IPS-18c (cell line): Measurements from ENCODE around the gene TRABD.
"Not testable (repeated sequence)": the region's sequence is repeated elsewhere in the genome, so short reads cannot be mapped to it uniquely, and the experiment has no call there.

Experiments used
- H3K4me3 ChIP-seq: 2 replicates; pipeline ENCODE4 v1.7.0; 2013; ENCODE audit warnings: low read depth, mild to moderate bottlenecking, low read length, moderate library complexity; ENCODE audit not compliant: insufficient read depth
- H3K9me3 ChIP-seq: one replicate; pipeline ENCODE4 v1.6.1; 2013; ENCODE audit warnings: mild to moderate bottlenecking, low read length, moderate library complexity; ENCODE audit not compliant: control insufficient read depth, insufficient read depth

The TRABD gene

GRCh38 chr22:50185375-50186087, at the start of gene TRABD:
TRABD (plus strand) TSS chr22:50185913; CDS start chr22:50193061, 7,148 bp downstream.
- peak within 1 kb of the TSS; percentile 66 for H3K4me3 ChIP-seq

GRCh38 chr22:50136581-50137015, 49.1 kb upstream of the TRABD start:
- Histone ChIP-seq H3K4me3 (no peak overlapping the region), H3K9me3 (peaks cover 2% of the 10 kb centered on the region)

More at GRCh38 chr22:50185375-50186087, at the start of gene TRABD:
- H3K9me3 ChIP-seq = no peaks in the 10 kb centered on the region

GRCh38 chr22:50137277-50137676, 48.4 kb upstream of the TRABD start:
- H3K4me3 ChIP-seq = not testable (repeated sequence)

GRCh38 chr22:50138041-50138440, 47.7 kb upstream of the TRABD start:
- H3K4me3 ChIP-seq = no peak overlapping the region
- peaks cover 2% of the 10 kb centered on the region for H3K9me3 ChIP-seq

More at GRCh38 chr22:50137277-50137676, 48.4 kb upstream of the TRABD start:
- not testable (repeated sequence) for H3K9me3 ChIP-seq

- peaks cover 2% of the 10 kb centered on the region for H3K9me3 ChIP-seq
- H3K4me3 ChIP-seq = no peak overlapping the region
Measured at GRCh38 chr22:50138988-50139387, 46.7 kb upstream of the TRABD start.

- Histone ChIP-seq H3K9me3 (peaks cover 2% of the 10 kb centered on the region), H3K4me3 (no peak overlapping the region)
Measured at GRCh38 chr22:50139843-50140415, 45.8 kb upstream of the TRABD start.

GRCh38 chr22:50140615-50141014, 45.1 kb upstream of the TRABD start:
- H3K4me3 ChIP-seq = no peak overlapping the region
- no peaks in the 10 kb centered on the region for H3K9me3 ChIP-seq

GRCh38 chr22:50141462-50141861, 44.3 kb upstream of the TRABD start:
- Histone ChIP-seq H3K4me3 (no peak overlapping the region), H3K9me3 (no peaks in the 10 kb centered on the region)

GRCh38 chr22:50141891-50142363, 43.8 kb upstream of the TRABD start:
- no peak overlapping the region for H3K4me3 ChIP-seq
- no peaks in the 10 kb centered on the region for H3K9me3 ChIP-seq

- H3K9me3 ChIP-seq = no peaks in the 10 kb centered on the region
Measured at GRCh38 chr22:50143096-50143495, 42.6 kb upstream of the TRABD start.

GRCh38 chr22:50144005-50144614, 41.6 kb upstream of the TRABD start:
- no peak overlapping the region for H3K4me3 ChIP-seq

More at GRCh38 chr22:50143096-50143495, 42.6 kb upstream of the TRABD start:
- H3K4me3 ChIP-seq = no peak overlapping the region

GRCh38 chr22:50145721-50146438, 39.8 kb upstream of the TRABD start:
- Histone ChIP-seq H3K4me3 (no peak overlapping the region), H3K9me3 (no peaks in the 10 kb centered on the region)

More at GRCh38 chr22:50144005-50144614, 41.6 kb upstream of the TRABD start:
- H3K9me3 ChIP-seq = no peaks in the 10 kb centered on the region

- no peak overlapping the region for H3K4me3 ChIP-seq
- no peaks in the 10 kb centered on the region for H3K9me3 ChIP-seq
Measured at GRCh38 chr22:50146439-50147238, 39.1 kb upstream of the TRABD start.

- not testable (repeated sequence) for H3K9me3 ChIP-seq, H3K4me3 ChIP-seq
Measured at GRCh38 chr22:50147258-50148165, 38.2 kb upstream of the TRABD start.

GRCh38 chr22:50148166-50148500, 37.6 kb upstream of the TRABD start:
- no peak overlapping the region for H3K4me3 ChIP-seq
- H3K9me3 ChIP-seq = no peaks in the 10 kb centered on the region
